Thyroid gland (tissue), 4 donors: ENCODE results near the gene CHCHD10. TPM values are rescaled to one million over a fixed set of nuclear protein-coding genes. Genes with fewer than 3 reads are reported as not detected.

ENCODE experiments used
- DNase-seq, 2 donors: peaks; one replicate each; pipeline ENCODE4 v3.0.0-alpha.2; 2019
- H3K27ac ChIP-seq, 3 donors: fragments of 200-600 bp; sonication (generic); 1 replicate in 2 of 3; 2 replicates in 1 of 3; pipeline ENCODE4 v1.5.1; 2016 to 2019; ENCODE audit warnings: mild to moderate bottlenecking in 1 of 3, moderate library complexity in 1 of 3
- H3K27me3 ChIP-seq: fragments of 200-600 bp; sonication (generic); one replicate; pipeline ENCODE4 v1.5.1; 2019
- H3K36me3 ChIP-seq, 2 donors: fragments of 200-600 bp; sonication (generic); one replicate each; pipeline ENCODE4 v1.5.1; 2016 to 2019
- H3K4me1 ChIP-seq, 2 donors: fragments of 200-600 bp; sonication (generic); one replicate each; pipeline ENCODE4 v1.5.1; 2017 to 2019
- H3K4me3 ChIP-seq, 3 donors: fragments of 200-600 bp; sonication (generic); replicated peaks in 1 of 3; 1 replicate in 2 of 3; 2 replicates in 1 of 3; pipeline ENCODE4 v1.5.1; 2016; ENCODE audit warnings: mild to moderate bottlenecking in 1 of 3
- H3K9me3 ChIP-seq: fragments of 200-600 bp; sonication (generic); one replicate; pipeline ENCODE4 v1.5.1; 2017
- CTCF ChIP-seq, 6 experiments: fragments of 200-600 bp in 3 of 6; fragments of 450-650 bp in 3 of 6; sonication (generic) in 3 of 6; IDR thresholded peaks; one replicate each; pipeline ENCODE4 v1.5.1; 2016 to 2019; ENCODE audit warnings: antibody characterized with exemption in 6 of 6, mild to moderate bottlenecking in 2 of 6, inconsistent platforms in 1 of 6, moderate library complexity in 1 of 6
- POLR2A ChIP-seq, 2 donors: fragments of 450-650 bp; IDR thresholded peaks; one replicate each; pipeline ENCODE4 v1.6.1; 2017; ENCODE audit warnings: antibody characterized with exemption in 2 of 2, mild to moderate bottlenecking in 2 of 2, moderate library complexity in 1 of 2
- WGBS, 2 donors: methylation state at CpG; one replicate each; pipeline ENCODE4 v1.1.5; 2017; 5-methylcytosine and 5-hydroxymethylcytosine counted together
- intact Hi-C: fragments of 100-400 bp; cut with DNase I; formaldehyde crosslinking; loops from one replicate; pipeline ENCODE4 v1.15.1; 2023
- total RNA-seq, 4 donors: library from RNA; depleted of rRNA; stranded (reverse); fragments of >200 nt; gene quantifications; one replicate each; pipeline ENCODE4 v1.2.3, GENCODE V29; 2016

The CHCHD10 gene
- total RNA-seq, 4 donors from 2014 or later, result 9.4 to 154 (median 47.0) TPM

- WGBS, 2 donors, result 76 to 89% methylated on average over 8 of the region's 8 CpGs
- Histone ChIP-seq H3K27me3 (no peaks in the 10 kb centered on the region), H3K36me3 (no peaks in the 10 kb centered on the region), H3K4me1 (peaks cover 18 to 21% of the 10 kb centered on the region in 2 donors), H3K4me3 (no peak overlapping the region), H3K9me3 (no peaks in the 10 kb centered on the region), H3K27ac (no peak overlapping the region)
- no peak for DNase-seq
- TF ChIP-seq CTCF (IDR thresholded peaks at IDR 0.05), result no peak
- TF ChIP-seq POLR2A (IDR thresholded peaks at IDR 0.05), result no peak
- intact Hi-C loops, result no loop called here
Observed at GRCh38 chr22:23784215-23784732, 16.5 kb upstream of the CHCHD10 start.

GRCh38 chr22:23783265-23784150 is 15.7 kb upstream of the CHCHD10 start:
- Histone ChIP-seq H3K9me3 (no peaks in the 10 kb centered on the region), H3K4me1 (peaks cover 14% of the 10 kb centered on the region in 2 donors), H3K4me3 (no peak overlapping the region), H3K27me3 (no peaks in the 10 kb centered on the region), H3K36me3 (no peaks in the 10 kb centered on the region), H3K27ac (no peak overlapping the region)
- intact Hi-C loops, result no loop called here
- TF ChIP-seq POLR2A (IDR thresholded peaks at IDR 0.05) (no peak), CTCF (IDR thresholded peaks at IDR 0.05) (no peak)
- no peak for DNase-seq
- WGBS, 2 donors, result 83 to 96% methylated on average over 9 to 12 of the region's 15 CpGs

GRCh38 chr22:23782703-23783102 is 14.9 kb upstream of the CHCHD10 start:
- intact Hi-C loops, result no loop called here
- no peak overlapping the region for H3K4me3 ChIP-seq
- no peaks in the 10 kb centered on the region for H3K27me3 ChIP-seq
- 100% methylated on average over 1 of the region's 1 CpG for WGBS, 2 donors
- H3K27ac ChIP-seq, result no peak overlapping the region
- peaks cover 6 to 7% of the 10 kb centered on the region in 2 donors for H3K4me1 ChIP-seq
- TF ChIP-seq CTCF (IDR thresholded peaks at IDR 0.05), result no peak
- no peak for TF ChIP-seq POLR2A (IDR thresholded peaks at IDR 0.05)
- H3K9me3 ChIP-seq, result no peaks in the 10 kb centered on the region
- DNase-seq, result no peak
- H3K36me3 ChIP-seq, result no peaks in the 10 kb centered on the region

GRCh38 chr22:23782252-23782651 is 14.5 kb upstream of the CHCHD10 start:
- Histone ChIP-seq H3K4me3 (no peak overlapping the region), H3K36me3 (no peaks in the 10 kb centered on the region), H3K4me1 (peaks cover 5 to 6% of the 10 kb centered on the region in 2 donors), H3K27me3 (no peaks in the 10 kb centered on the region), H3K27ac (no peak overlapping the region), H3K9me3 (no peaks in the 10 kb centered on the region)
- whole genome bisulfite sequencing, 2 donors, result 91 to 94% methylated on average over 3 to 16 of the region's 16 CpGs
- DNase-seq, result no peak
- no peak for TF ChIP-seq POLR2A (IDR thresholded peaks at IDR 0.05)
- intact Hi-C loops, result no loop called here

GRCh38 chr22:23781511-23782183 is 13.9 kb upstream of the CHCHD10 start:
- no peak for DNase-seq
- 72 to 74% methylated on average over 9 to 14 of the region's 14 CpGs for WGBS, 2 donors
- H3K4me1 ChIP-seq, result peaks cover 5% of the 10 kb centered on the region in 2 donors
- H3K27ac ChIP-seq, result no peak overlapping the region
- no peak overlapping the region for H3K4me3 ChIP-seq
- TF ChIP-seq POLR2A (IDR thresholded peaks at IDR 0.05), result no peak
- TF ChIP-seq CTCF (IDR thresholded peaks at IDR 0.05), result no peak
- no peaks in the 10 kb centered on the region for H3K36me3 ChIP-seq
- no peaks in the 10 kb centered on the region for H3K27me3 ChIP-seq
- no peaks in the 10 kb centered on the region for H3K9me3 ChIP-seq
- intact Hi-C loops, result no loop called here
